Liver (tissue), 3 donors: ENCODE measurements around the gene SCN2A.

Source experiments
- EGR1 ChIP-seq, 2 donors: IDR thresholded peaks; 2 replicates each; pipeline ENCODE4 v1.6.1; 2016 to 2018; ENCODE audit warnings: antibody characterized with exemption in 2 of 2, low read depth in 2 of 2
- FOXA1 ChIP-seq: IDR thresholded peaks from 2 replicates; pipeline ENCODE4 v1.6.1; 2016; ENCODE audit warnings: antibody characterized with exemption
- GABPA ChIP-seq, 2 donors: IDR thresholded peaks in 1 of 2; conservative IDR thresholded peaks in 1 of 2; 2 replicates each; pipeline ENCODE4 v1.6.1; 2016; ENCODE audit warnings: antibody characterized with exemption in 2 of 2, mild to moderate bottlenecking in 1 of 2, moderate library complexity in 1 of 2
- RAD21 ChIP-seq, 2 donors: IDR thresholded peaks; 2 replicates each; pipeline ENCODE4 v1.6.1; 2016; ENCODE audit warnings: antibody characterized with exemption in 2 of 2, mild to moderate bottlenecking in 2 of 2
- TAF1 ChIP-seq: conservative IDR thresholded peaks from 2 replicates; pipeline ENCODE4 v1.6.1; 2016; ENCODE audit warnings: antibody characterized with exemption, mild to moderate bottlenecking
- TF ChIP-seq, protein P1 (sequence below): fragments of 150-350 bp; IDR thresholded peaks from 2 replicates; pipeline ENCODE4 v1.5.1; 2017; ENCODE audit warnings: improper control_type of control experiment, low read depth, low read length; ENCODE audit not compliant: missing input control
- TF ChIP-seq, protein P2 (sequence below): IDR thresholded peaks from 2 replicates; pipeline ENCODE4 v1.6.1; 2016; ENCODE audit warnings: antibody characterized with exemption, mild to moderate bottlenecking
- TF ChIP-seq, protein P3 (sequence below): IDR thresholded peaks from 2 replicates; pipeline ENCODE4 v1.6.1; 2016; ENCODE audit warnings: antibody characterized with exemption
- donor health status: healthy.
- donor health status: healthy.

DNA sequence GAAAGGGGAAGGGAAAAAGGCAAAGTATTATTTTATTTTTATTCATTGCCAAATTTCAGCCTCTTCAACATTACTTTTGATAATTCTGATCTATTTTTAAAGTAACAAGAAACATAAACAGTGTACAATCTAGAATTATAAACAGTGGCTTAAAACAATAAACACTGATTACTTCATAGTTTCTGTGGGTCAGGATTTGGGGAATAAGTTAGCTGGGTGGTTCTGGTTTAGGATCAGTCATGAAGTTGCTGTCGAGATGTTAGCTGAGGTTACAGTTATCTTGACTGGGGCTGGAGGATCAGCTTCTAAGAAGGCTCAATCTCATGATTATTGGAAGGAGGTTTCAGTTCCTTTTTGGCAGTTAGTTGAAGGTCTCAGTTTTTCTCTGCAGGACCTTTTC, 109.2 kb downstream of the SCN2A start:
- TF ChIP-seq, protein P1, sequence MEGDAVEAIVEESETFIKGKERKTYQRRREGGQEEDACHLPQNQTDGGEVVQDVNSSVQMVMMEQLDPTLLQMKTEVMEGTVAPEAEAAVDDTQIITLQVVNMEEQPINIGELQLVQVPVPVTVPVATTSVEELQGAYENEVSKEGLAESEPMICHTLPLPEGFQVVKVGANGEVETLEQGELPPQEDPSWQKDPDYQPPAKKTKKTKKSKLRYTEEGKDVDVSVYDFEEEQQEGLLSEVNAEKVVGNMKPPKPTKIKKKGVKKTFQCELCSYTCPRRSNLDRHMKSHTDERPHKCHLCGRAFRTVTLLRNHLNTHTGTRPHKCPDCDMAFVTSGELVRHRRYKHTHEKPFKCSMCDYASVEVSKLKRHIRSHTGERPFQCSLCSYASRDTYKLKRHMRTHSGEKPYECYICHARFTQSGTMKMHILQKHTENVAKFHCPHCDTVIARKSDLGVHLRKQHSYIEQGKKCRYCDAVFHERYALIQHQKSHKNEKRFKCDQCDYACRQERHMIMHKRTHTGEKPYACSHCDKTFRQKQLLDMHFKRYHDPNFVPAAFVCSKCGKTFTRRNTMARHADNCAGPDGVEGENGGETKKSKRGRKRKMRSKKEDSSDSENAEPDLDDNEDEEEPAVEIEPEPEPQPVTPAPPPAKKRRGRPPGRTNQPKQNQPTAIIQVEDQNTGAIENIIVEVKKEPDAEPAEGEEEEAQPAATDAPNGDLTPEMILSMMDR, result no peak
- TF ChIP-seq RAD21 (IDR thresholded peaks at IDR 0.05) (no peak), TAF1 (no peak), EGR1 (IDR thresholded peaks at IDR 0.05; ENCODE audit: low read depth in 2 of 2) (no peak), FOXA1 (no peak), GABPA (IDR thresholded peaks at IDR 0.05 in 1 of 2, conservative IDR thresholded peaks at IDR 0.05 in 1 of 2) (no peak)
- TF ChIP-seq, protein P2, sequence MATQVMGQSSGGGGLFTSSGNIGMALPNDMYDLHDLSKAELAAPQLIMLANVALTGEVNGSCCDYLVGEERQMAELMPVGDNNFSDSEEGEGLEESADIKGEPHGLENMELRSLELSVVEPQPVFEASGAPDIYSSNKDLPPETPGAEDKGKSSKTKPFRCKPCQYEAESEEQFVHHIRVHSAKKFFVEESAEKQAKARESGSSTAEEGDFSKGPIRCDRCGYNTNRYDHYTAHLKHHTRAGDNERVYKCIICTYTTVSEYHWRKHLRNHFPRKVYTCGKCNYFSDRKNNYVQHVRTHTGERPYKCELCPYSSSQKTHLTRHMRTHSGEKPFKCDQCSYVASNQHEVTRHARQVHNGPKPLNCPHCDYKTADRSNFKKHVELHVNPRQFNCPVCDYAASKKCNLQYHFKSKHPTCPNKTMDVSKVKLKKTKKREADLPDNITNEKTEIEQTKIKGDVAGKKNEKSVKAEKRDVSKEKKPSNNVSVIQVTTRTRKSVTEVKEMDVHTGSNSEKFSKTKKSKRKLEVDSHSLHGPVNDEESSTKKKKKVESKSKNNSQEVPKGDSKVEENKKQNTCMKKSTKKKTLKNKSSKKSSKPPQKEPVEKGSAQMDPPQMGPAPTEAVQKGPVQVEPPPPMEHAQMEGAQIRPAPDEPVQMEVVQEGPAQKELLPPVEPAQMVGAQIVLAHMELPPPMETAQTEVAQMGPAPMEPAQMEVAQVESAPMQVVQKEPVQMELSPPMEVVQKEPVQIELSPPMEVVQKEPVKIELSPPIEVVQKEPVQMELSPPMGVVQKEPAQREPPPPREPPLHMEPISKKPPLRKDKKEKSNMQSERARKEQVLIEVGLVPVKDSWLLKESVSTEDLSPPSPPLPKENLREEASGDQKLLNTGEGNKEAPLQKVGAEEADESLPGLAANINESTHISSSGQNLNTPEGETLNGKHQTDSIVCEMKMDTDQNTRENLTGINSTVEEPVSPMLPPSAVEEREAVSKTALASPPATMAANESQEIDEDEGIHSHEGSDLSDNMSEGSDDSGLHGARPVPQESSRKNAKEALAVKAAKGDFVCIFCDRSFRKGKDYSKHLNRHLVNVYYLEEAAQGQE, result no peak
- TF ChIP-seq, protein P3, sequence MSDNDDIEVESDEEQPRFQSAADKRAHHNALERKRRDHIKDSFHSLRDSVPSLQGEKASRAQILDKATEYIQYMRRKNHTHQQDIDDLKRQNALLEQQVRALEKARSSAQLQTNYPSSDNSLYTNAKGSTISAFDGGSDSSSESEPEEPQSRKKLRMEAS, result no peak
